Measurements from ENCODE around the gene CCDC69.
"Not testable (repeated sequence)": the region's sequence is repeated elsewhere in the genome, so short reads cannot be mapped to it uniquely, and the experiment has no call there.

CCDC69 gene

GRCh38 chr5:151223447-151224264, at the start of gene CCDC69:
Gene CCDC69 (minus strand): TSS chr5:151224092. CDS start chr5:151223970, 122 bp downstream.
- DNase-seq = peak in 49 of 58 donors; percentile 12 to 74 (median 38)

- DNase-seq = no peak
These were observed 47.4 kb upstream of the CCDC69 start for GRCh38 chr5:151271336-151271735.

- no peak for DNase-seq
These were observed 46.7 kb upstream of the CCDC69 start for GRCh38 chr5:151270599-151270998.

- DNase-seq = no peak
These were observed 43.8 kb upstream of the CCDC69 start for GRCh38 chr5:151267491-151268260.

GRCh38 chr5:151264113-151264512, 40.2 kb upstream of the CCDC69 start:
- no peak for DNase-seq

DNA sequence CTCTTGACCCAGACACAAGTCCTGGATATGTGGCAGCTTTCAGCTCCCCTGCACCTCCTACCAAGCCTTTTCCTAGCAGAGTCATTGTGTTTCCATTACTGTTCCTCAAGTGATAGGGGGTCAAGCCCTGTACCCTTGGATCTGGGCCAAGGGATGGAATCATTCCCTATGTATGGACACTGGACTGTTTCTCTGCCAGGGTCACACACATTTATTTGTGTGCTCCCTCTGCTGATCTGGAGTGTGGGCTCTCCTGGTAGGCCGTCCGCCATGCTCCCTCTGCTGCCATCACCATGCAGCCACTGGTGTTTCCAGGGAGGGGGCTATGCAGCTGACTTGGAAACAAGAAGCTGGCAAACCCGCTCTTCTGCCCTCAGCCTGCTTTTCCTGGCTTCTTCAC, 38.6 kb upstream of the CCDC69 start:
- no peak for DNase-seq

GRCh38 chr5:151259931-151260330, 36.0 kb upstream of the CCDC69 start:
- DNase-seq = no peak

DNA sequence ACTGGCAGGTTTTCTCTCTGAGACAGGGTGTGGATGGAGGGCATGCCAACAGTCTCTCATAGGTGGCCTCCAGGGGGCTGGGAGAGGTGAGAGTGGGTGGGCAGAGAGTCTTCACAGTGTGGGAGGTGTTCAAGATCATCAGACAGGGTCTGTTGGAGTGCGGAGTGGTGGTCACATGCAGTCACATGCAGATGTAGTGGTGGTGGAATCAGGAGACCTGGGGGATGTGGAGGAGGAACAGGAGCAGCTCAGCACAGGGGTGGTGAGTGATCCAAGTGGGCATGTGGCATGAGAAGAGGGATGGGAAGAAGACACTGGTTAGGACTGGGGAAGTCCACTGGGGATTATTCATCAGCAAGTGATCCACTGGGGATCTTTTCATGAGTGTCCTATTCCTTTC, 34.9 kb upstream of the CCDC69 start:
- DNase-seq = no peak

DNA sequence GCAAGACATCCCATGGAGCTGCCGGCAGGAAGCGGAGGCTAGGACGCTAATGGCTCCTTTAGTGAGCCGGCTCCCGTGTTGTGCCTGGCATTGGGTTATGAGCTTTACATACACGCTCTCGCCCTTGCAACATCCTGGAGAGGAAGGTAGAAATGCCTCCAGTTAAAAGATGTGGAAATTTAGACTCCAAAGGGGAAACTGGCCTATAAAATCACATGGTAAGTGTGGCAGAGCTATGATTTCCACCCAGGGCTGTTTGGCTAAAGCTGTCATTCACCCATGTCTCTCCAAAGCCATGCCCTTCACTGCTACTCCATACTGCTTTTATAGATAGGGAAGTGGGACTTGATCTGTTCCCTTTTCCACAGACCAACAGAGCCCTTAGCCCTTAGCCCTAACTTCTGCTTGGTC, 34.3 kb upstream of the CCDC69 start:
- no peak for DNase-seq

GRCh38 chr5:151257731-151258181, 33.9 kb upstream of the CCDC69 start:
- no peak for DNase-seq

GRCh38 chr5:151255621-151256286, 31.9 kb upstream of the CCDC69 start:
- DNase-seq = no peak

- not testable (repeated sequence) for DNase-seq
These were observed 31.1 kb upstream of the CCDC69 start for GRCh38 chr5:151254990-151255389.

DNA sequence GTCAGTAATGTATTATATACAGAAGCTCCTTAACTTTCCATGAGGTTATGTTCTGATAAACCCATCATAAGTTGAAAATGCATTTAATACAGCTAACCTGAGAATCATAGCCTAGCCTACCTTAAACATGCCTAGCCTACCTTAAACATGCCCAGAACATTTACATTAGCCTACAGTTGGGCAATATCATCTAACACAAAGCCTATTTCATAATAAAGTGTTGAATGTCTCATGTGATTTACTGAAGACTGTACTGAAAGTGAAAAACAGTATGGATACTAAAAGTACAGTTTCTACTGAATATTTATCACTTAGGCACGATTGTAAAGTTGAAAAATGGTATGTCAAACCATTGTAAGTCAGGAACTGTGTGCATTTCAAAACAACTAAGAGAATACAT, 30.7 kb upstream of the CCDC69 start:
- DNase-seq = no peak

DNA sequence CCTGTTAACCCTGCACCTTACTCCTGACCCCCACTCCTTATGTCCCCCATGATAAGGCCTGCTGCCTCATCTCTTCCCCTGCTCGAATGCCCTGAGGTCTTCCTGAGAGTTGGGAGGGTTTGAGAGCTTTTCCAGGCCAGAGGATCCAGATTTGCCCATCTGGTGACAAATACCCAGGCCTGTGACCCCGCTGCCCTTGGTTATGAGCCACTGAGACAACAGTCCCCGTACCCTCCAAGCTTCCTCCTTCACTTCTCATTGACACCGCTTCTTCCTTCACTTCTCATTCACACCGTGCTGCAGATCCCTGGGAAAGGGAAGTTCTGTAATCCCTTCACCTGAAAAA, 29.7 kb upstream of the CCDC69 start:
- DNase-seq = no peak

- DNase-seq = peak; percentile 84 to 100 (median 99)
These were observed 29.1 kb upstream of the CCDC69 start, which contains the start of gene GM2A for GRCh38 chr5:151252762-151253604. Gene GM2A (plus strand): TSS chr5:151253185. CDS start chr5:151253217, 32 bp downstream.

- DNase-seq = no peak
These were observed 27.7 kb upstream of the CCDC69 start for GRCh38 chr5:151251621-151252020.

GRCh38 chr5:151251001-151251551, 27.2 kb upstream of the CCDC69 start:
- DNase-seq = no peak

DNA sequence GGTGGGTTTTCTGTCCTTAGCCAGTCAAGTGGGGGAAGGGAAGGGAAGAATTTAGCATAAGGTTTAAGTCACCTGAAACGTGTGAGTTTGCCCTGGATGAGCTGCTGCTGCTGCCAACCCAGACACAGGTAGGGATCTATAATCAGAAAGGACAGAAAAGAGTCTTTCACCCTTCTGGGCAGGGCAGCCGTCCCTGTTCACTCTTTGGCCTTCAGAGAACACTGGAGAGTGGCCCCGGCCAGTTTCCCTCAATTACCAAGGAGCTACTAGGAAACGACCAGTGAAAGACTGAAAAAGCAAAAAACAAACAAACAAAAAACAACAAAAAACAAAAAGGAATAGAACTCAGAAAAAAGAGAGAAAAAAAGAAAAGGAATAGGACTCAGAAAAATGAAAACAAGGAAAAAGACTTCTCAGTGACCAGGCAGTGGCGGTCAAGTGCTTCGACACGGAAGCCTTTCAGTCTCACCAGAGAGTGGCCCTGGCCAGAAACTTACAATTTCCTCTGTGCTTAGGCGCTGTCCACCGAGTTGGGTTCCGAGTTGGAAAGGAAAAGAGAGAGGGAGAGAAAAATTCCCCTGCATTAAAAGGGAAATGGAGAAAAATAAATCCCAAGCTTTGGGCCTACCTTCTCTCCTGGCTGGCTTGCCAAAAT, 26.6 kb upstream of the CCDC69 start:
- no peak for DNase-seq

- no peak for DNase-seq
These were observed 25.4 kb upstream of the CCDC69 start for GRCh38 chr5:151249281-151249680.

DNA sequence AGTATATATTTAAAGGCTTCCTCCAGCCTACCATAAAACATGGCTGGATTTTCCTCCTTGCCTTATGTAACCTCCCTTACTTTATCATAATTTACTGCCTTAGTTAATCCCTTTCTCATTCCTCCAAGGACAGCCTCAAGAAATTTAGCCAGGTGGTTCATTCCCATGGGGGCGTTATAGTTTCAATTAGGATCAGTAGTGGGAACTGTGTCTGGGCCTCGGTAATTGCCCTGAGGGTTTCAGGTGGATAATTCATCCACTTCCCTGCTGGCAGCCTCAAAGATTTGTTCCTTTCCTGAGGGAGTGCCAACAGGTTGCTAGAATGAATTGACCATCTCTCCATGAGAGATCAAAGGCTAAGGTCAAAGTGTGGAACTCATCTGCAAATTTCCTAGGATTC, 24.8 kb upstream of the CCDC69 start:
- DNase-seq = no peak

Data from anterior cingulate cortex (tissue), 58 donors.